ENCODE measurements around the gene MSRB1.

DNA sequence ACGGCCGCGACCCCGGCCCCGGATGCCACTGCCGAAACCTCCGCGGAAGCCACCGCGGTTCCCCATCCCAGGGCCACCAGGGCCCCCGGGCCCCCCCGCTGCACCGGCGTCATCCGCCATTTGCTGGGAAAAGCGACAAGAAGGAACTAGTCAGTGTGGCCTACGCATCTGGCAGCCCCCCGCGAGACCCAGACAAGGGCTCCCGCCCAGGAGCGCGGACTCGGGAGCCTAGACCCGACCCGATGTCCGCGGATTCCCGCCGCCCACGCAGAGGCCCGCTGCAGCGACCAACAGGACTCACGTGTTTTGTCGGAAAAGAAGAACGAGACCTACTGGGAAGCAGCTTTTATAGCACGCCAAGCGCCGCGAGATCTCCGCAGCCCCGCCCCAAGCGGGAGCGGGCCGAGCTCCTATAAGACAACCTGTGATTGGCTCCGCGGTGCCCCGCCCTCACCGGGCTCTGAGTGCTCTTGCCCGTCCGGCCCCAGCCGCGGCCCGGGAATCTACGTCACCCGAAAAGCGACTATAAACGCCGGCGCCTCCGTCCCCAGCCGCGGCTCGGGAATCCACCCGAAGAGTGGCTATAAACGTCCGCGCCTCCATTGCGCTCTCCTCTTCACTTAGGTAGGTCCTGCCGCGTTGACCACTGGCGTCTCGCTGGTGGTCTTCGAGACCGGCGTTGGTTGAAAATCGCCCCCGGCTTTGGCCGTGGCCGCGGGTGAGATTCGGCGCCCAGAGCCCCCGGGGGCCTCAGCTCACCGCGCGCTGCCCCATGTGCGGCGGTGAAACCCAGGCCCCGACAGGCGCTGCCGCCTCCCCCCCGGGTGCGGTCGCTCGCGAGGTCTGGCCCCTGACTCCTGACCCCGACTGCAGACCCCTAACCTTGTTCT lies 21.8 kb upstream of the MSRB1 start, which contains the start of gene RPS2:
- peak; percentile 62 to 100 (median 98) for TF ChIP-seq POLR2AphosphoS5 (IDR thresholded peaks at IDR 0.05)
- TF ChIP-seq CTCF (IDR thresholded peaks at IDR 0.05) = no peak
- TF ChIP-seq EP300 (IDR thresholded peaks at IDR 0.05) = peak; percentile 54
- peak in 2 of 4 donors; percentile 92 to 94 for TF ChIP-seq POLR2A (IDR thresholded peaks at IDR 0.05)

Measured in stomach (tissue), 4 donors.